NCI-H748 treated with DMSO at 0.1 percent for 48 hours (cell line): Measurements from ENCODE around the gene STEAP3.

Source experiments
- DNase-seq: peaks from one replicate; lab custom pipeline; 2025; lab: John Stamatoyannopoulos, UW

Gene STEAP3

GRCh38 chr2:119227346-119227745, 3.7 kb downstream of the STEAP3 start:
- no peak for DNase-seq

GRCh38 chr2:119228136-119228535, 4.5 kb downstream of the STEAP3 start:
- no peak for DNase-seq

GRCh38 chr2:119228964-119229363, 5.3 kb downstream of the STEAP3 start:
- DNase-seq: no peak

- no peak for DNase-seq
Observed at GRCh38 chr2:119229716-119230115, 6.1 kb downstream of the STEAP3 start.

GRCh38 chr2:119230219-119231185, 6.9 kb downstream of the STEAP3 start:
- no peak for DNase-seq

GRCh38 chr2:119231975-119232665, 8.5 kb downstream of the STEAP3 start:
- DNase-seq: no peak

- no peak for DNase-seq
Observed at GRCh38 chr2:119232666-119232993, 9.0 kb downstream of the STEAP3 start.

GRCh38 chr2:119233326-119234020, 9.8 kb downstream of the STEAP3 start:
- DNase-seq: no peak

GRCh38 chr2:119234021-119235019, 10.7 kb downstream of the STEAP3 start:
- no peak for DNase-seq

GRCh38 chr2:119236796-119237195, 13.2 kb downstream of the STEAP3 start:
- DNase-seq: no peak

- DNase-seq: peak; percentile 26
Observed at GRCh38 chr2:119240311-119241204, 16.9 kb downstream of the STEAP3 start.

- no peak for DNase-seq
Observed at GRCh38 chr2:119241205-119241532, 17.5 kb downstream of the STEAP3 start.

- peak; percentile 45 for DNase-seq
Observed at GRCh38 chr2:119242276-119243119, 18.9 kb downstream of the STEAP3 start.

- DNase-seq: no peak
Observed at GRCh38 chr2:119243621-119244020, 20.0 kb downstream of the STEAP3 start.

GRCh38 chr2:119245076-119245840, 21.6 kb downstream of the STEAP3 start:
- no peak for DNase-seq

GRCh38 chr2:119245841-119246230, 22.2 kb downstream of the STEAP3 start:
- DNase-seq: no peak

GRCh38 chr2:119246884-119247843, 23.5 kb downstream of the STEAP3 start:
- no peak for DNase-seq

- DNase-seq: no peak
Observed at GRCh38 chr2:119247844-119248271, 24.2 kb downstream of the STEAP3 start.
